ENCODE data around the gene BICD2.

Gene BICD2

GRCh38 chr9:92722386-92723298, 42.0 kb downstream of the BICD2 start:
- DNase-seq (ENCODE audit: low read depth): no peak
- no peak overlapping the region for H3K4me3 ChIP-seq (ENCODE audit: low read depth, low read length)
- TF ChIP-seq CTCF (conservative IDR thresholded peaks at IDR 0.05; ENCODE audit: low read depth, low read length): no peak

- DNase-seq (ENCODE audit: low read depth): no peak
Observed at GRCh38 chr9:92721548-92721947, 43.1 kb downstream of the BICD2 start.

GRCh38 chr9:92720807-92721535, 43.7 kb downstream of the BICD2 start:
- no peak for TF ChIP-seq CTCF (conservative IDR thresholded peaks at IDR 0.05; ENCODE audit: low read depth, low read length)
- DNase-seq (ENCODE audit: low read depth): no peak
- H3K4me3 ChIP-seq (ENCODE audit: low read depth, low read length): no peak overlapping the region

More at GRCh38 chr9:92721548-92721947, 43.1 kb downstream of the BICD2 start:
- no peak for TF ChIP-seq CTCF (conservative IDR thresholded peaks at IDR 0.05; ENCODE audit: low read depth, low read length)
- H3K4me3 ChIP-seq (ENCODE audit: low read depth, low read length): no peak overlapping the region

GRCh38 chr9:92720209-92720765, 44.3 kb downstream of the BICD2 start:
- no peak overlapping the region for H3K4me3 ChIP-seq (ENCODE audit: low read depth, low read length)
- no peak for TF ChIP-seq CTCF (conservative IDR thresholded peaks at IDR 0.05; ENCODE audit: low read depth, low read length)
- DNase-seq (ENCODE audit: low read depth): no peak

GRCh38 chr9:92719028-92719647, 45.5 kb downstream of the BICD2 start:
- no peak for DNase-seq (ENCODE audit: low read depth)
- TF ChIP-seq CTCF (conservative IDR thresholded peaks at IDR 0.05; ENCODE audit: low read depth, low read length): no peak
- no peak overlapping the region for H3K4me3 ChIP-seq (ENCODE audit: low read depth, low read length)

- no peak for TF ChIP-seq CTCF (conservative IDR thresholded peaks at IDR 0.05; ENCODE audit: low read depth, low read length)
- DNase-seq (ENCODE audit: low read depth): no peak
- H3K4me3 ChIP-seq (ENCODE audit: low read depth, low read length): no peak overlapping the region
Observed at GRCh38 chr9:92718086-92719001, 46.3 kb downstream of the BICD2 start.

All from choroid plexus epithelial cell (primary cell).